ENCODE data around the gene NAT16.
A peak's percentile ranks its signal among the peaks of the same experiment; 100 is the strongest.
"Not testable (repeated sequence)": the region's sequence is repeated elsewhere in the genome, so short reads cannot be mapped to it uniquely, and the experiment has no call there.

NAT16 gene

GRCh38 chr7:101180130-101180755 lies at the start of gene NAT16:
Gene NAT16 (minus strand): TSS chr7:101180293. CDS start chr7:101174807, 5,486 bp downstream.
- DNase-seq = no peak

- DNase-seq = no peak
Observed at GRCh38 chr7:101226721-101227120, 46.6 kb upstream of the NAT16 start.

- DNase-seq = no peak
Observed at GRCh38 chr7:101225650-101226049, 45.6 kb upstream of the NAT16 start.

GRCh38 chr7:101223528-101223927 lies 43.4 kb upstream of the NAT16 start:
- no peak for DNase-seq

- DNase-seq = no peak
Observed at GRCh38 chr7:101222275-101222830, 42.3 kb upstream of the NAT16 start.

GRCh38 chr7:101220295-101220694 lies 40.2 kb upstream of the NAT16 start:
- no peak for DNase-seq

- DNase-seq = no peak
Observed at GRCh38 chr7:101218236-101219125, 38.4 kb upstream of the NAT16 start.

GRCh38 chr7:101217388-101218235 lies 37.5 kb upstream of the NAT16 start, which contains the start of the genes PLOD3 and ZNHIT1:
Gene PLOD3 (minus strand): TSS chr7:101217581. CDS start chr7:101217274, 307 bp downstream.
Gene ZNHIT1 (plus strand): TSS chr7:101218165. CDS start chr7:101218196, 31 bp downstream.
- peak; percentile 94 for DNase-seq

- DNase-seq = no peak
Observed at GRCh38 chr7:101216860-101217387, 36.8 kb upstream of the NAT16 start.

- DNase-seq = no peak
Observed at GRCh38 chr7:101216001-101216859, 36.1 kb upstream of the NAT16 start.

- no peak for DNase-seq
Observed at GRCh38 chr7:101212014-101212413, 31.9 kb upstream of the NAT16 start.

GRCh38 chr7:101211501-101211900 lies 31.4 kb upstream of the NAT16 start:
- no peak for DNase-seq

GRCh38 chr7:101210143-101210542 lies 30.1 kb upstream of the NAT16 start:
- no peak for DNase-seq

GRCh38 chr7:101208794-101209193 lies 28.7 kb upstream of the NAT16 start:
- no peak for DNase-seq

GRCh38 chr7:101207459-101207858 lies 27.4 kb upstream of the NAT16 start:
- DNase-seq = no peak

GRCh38 chr7:101206665-101207042 lies 26.6 kb upstream of the NAT16 start:
- DNase-seq = no peak

- no peak for DNase-seq
Observed at GRCh38 chr7:101205901-101206664, 26.0 kb upstream of the NAT16 start.

GRCh38 chr7:101203740-101204738 lies 23.9 kb upstream of the NAT16 start:
- not testable (repeated sequence) for DNase-seq

- no peak for DNase-seq
Observed at GRCh38 chr7:101202603-101202918, 22.5 kb upstream of the NAT16 start.

Data from 8988T (cell line).